Umbilical cord (tissue), 2 donors: ENCODE measurements around the gene ZDHHC19. TPM values are rescaled to one million over a fixed set of nuclear protein-coding genes. Genes with fewer than 3 reads are reported as not detected.
A peak's percentile ranks its signal among the peaks of the same experiment; 100 is the strongest.
"Not testable (repeated sequence)": the region's sequence is repeated elsewhere in the genome, so short reads cannot be mapped to it uniquely, and the experiment has no call there.

Experiments
- DNase-seq: peaks from one replicate; pipeline ENCODE4 v3.0.0-alpha.2; 2015; ENCODE audit warnings: low spot score
- total RNA-seq: library from RNA; depleted of rRNA; stranded (reverse); fragments of >200 nt; gene quantifications from one replicate; pipeline ENCODE4 v1.2.3, GENCODE V29; 2014; ENCODE audit warnings: low replicate concordance; ENCODE audit not compliant: insufficient read depth

ZDHHC19 gene
- total RNA-seq, 1 donor from 2014 or later: 6.7 TPM

DNA sequence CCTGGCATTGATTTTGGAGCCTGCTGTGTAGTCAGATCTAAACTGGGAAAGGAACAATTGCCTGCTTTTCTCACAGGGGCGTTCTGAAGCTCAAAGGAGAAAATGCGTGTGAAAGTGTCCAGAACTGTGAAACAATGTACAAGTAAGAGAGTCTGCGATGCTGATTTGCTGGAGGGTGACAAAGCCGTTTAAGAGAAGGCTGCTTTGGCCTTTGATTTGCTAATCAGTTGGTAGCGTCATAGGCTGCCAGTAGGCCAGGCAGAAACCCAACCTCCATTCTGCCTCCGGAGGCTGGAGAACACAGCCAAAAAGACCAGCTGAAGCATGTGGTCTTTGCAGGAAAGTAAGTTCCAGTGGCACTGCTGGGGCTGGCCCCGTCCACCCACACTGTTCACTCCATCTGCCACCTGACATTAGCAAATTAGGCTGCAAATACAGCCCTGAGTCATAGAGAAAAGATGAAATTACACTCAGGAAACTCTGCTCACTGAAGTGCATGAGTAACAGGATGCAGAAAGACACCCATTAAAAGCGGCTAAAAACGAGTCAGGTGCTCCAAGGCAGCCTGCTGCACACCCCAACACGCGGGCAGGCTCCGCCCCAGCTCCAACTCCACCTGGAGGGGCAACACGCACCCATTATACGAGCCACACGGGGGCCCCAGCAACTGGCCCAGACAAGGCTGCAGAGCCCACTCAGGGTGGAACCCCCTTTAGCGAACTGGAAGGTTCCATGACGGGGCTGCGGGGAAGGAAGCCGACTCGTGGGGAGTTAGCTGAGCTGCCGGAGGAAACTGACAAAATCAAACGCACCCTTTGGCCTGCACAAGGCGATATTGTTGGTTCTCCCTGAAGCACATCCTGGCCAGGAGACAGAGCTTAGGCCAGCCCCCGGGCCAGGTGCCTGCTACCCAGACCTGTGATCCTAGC lies 31.6 kb downstream of the ZDHHC19 start:
- no peak for DNase-seq

- no peak for DNase-seq
These were observed 32.2 kb downstream of the ZDHHC19 start for GRCh38 chr3:196178993-196179379.

DNA sequence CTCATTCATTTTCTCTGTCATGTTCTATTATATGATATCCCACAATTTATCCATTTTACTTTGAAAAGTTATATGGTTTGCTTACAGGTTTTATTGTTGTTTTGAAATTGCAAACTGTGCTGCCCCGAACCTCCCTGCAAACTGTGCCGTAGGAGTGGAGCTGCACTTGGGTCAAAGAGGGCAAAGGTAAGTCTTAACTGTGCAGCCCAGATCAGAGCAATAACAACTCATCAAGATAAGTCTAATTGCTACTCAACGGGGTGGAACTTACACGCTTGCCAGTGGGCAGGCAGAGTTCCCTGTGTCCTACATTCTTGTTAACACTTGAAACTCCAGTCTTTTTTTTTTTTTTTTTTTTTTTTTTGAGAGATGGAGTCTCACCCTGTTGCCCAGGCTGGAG lies 33.2 kb downstream of the ZDHHC19 start:
- no peak for DNase-seq

DNA sequence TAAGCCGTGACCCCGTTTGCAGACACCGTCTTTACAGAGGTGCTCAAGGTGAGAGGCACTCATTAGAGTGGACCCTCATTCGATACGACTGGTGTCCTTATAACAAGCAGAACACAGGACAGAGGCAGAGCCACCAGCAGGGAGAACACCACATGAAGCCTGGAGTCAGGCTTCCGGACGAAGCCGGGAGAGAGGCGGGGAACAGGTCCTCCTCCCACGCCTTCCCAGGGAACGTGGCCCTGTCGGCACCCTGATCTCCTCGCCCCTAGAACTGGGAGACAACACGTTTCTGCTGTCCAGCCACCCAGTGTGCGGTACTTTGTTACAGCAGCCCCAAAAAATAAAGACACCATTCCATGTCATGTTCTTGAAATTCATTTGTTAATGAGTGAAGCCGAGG lies 33.6 kb downstream of the ZDHHC19 start:
- DNase-seq: no peak

DNA sequence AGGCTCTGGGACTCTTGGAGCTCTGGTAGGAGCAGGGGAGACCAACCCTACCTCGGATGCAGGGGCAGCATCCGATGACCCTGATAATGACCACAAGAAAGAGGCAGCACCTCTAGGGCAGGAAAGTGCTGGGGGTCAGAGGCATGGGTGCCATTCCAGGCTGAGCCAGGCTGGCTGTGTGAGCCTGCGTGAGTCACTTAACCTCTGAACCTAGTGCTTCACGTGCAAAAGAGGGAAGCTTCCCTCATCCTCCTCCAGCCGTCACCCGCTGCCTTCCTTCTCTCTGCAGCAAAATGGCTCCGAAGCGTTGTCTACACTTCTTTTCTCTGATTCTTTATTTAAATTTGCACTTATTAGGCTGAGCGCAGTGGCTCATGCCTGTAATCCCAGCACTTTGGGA lies 35.5 kb downstream of the ZDHHC19 start:
- no peak for DNase-seq

- DNase-seq: no peak
These were observed 36.0 kb downstream of the ZDHHC19 start for GRCh38 chr3:196175116-196175625.

DNA sequence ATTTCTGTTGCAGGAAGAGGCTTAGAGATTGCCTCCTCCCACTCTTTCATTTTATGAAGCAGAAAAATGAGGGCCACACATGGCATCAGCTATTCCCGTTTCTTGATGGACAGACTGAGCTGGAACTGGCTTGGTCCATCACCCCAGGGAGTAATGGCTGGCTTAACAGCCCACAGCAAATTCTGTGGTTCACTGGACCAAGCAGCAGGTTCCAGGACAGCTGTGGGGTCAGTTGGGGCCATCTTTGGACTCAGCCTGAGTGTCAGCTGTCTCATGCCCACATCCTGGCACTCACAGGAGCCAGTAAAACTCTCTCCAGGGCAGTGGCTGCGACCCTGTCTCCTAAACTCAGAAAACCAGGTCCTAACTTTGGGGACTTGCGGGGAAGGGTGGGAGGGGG lies 36.5 kb downstream of the ZDHHC19 start:
- no peak for DNase-seq

- not testable (repeated sequence) for DNase-seq
These were observed 40.9 kb downstream of the ZDHHC19 start for GRCh38 chr3:196170296-196170695.

DNA sequence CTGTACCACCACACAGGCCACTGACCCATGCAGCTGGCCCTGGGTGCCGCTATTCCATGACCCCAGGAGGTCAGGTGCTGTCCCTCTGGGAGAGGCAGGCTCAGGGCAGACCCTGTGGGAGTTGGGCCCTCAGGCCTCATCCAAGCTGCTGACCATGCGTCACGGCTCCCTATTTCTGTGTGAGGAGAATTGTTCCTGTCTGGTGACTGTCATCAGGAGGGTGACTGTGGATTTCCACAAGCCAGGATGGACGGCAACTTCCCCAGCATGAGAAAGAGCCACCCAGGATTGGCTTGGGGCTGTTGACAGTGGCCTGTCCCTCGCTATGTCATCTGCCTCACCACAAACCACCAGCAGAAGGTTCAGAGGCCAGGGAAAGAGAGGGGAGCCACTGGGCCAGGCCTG lies 41.4 kb downstream of the ZDHHC19 start:
- DNase-seq: no peak

DNA sequence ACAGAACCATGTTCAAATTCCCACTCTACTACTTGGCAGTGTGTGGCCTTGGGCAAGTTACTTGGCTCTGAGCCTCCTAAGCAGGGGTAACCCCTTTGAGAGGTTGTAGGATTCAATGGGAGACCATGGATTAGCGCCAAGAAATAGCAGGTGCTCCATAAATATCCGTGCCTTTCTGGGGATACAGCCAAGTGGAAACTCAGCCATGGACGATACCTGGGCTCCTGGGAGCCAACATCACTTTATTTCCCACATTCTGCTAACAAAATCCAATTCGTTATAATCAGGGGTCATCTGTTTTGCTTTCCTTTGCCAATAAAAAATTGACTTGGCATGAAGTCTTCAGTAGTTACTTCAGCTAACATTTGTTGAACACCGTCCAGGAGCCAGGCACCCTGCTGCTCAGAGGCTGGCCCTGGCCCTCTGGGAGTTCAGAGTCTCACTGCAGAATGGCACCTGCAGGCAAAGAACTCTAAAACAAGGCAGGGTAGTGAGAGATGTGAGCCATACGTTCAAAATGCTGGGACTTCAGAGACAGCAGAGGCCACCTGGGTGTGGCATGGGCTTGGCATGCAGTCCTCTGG lies 42.3 kb downstream of the ZDHHC19 start:
- no peak for DNase-seq

DNA sequence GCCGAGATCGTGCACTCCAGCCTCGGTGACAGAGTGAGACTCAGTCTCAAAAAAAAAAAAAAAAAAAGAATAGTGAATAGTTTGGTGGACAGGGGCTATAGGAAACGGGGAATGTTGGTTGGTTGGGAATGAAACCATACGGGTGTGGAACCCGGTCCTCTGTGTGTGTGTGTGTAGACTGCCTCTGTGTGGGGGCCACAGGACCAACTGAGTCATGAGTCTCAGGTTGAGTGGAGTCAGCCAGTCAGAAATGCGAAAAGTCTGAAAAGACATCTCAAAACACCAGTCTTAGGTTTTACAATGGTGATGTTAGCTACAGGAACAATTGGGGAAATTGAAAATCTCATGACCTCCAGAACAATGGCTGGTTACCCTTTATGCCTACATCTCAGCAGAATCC lies 44.5 kb downstream of the ZDHHC19 start:
- no peak for DNase-seq

- DNase-seq: no peak
These were observed 45.4 kb downstream of the ZDHHC19 start for GRCh38 chr3:196165850-196166249.

- not testable (repeated sequence) for DNase-seq
These were observed 46.1 kb downstream of the ZDHHC19 start for GRCh38 chr3:196165006-196165575.

- DNase-seq: no peak
These were observed 46.6 kb downstream of the ZDHHC19 start for GRCh38 chr3:196164576-196164975.

GRCh38 chr3:196163666-196164493 lies 47.3 kb downstream of the ZDHHC19 start:
- DNase-seq: peak; percentile 22

DNA sequence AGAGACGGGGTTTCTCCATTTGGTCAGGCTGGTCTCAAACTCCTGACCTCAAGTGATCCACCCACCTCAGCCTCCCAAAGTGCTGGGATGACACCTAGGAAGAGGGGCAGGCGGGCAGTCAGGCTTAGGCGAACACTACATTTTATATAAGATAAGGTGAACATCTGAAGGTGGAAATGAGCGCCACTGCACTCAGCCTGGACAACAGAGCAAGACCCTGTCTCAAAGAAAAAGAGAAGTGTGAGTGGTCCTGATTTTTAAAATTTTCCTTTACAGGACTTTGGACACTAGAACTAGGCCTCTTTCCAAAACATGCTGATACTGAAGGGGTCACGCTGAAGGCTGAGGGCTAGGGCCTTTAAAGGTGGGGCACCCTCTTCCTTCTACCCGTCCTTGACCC lies 48.0 kb downstream of the ZDHHC19 start:
- DNase-seq: no peak

DNA sequence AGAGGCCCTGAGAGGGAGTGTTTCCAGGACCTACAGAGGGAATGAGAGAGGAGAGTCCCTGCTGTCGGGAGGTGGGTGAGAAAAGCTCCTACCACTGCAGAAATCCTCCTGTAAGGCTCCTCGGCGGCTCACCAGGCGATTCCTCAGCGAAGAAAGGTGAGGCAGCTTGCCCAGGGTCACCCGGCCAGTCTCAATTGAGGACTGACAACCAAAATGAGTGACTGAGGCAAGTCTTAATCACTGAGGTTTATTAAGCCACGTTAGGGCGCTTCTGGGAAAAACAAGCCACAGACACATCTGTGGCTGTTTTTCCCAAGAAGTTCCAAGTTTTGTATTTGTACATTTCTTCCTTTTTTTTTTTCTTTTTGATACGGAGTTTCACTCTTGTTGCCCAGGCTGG lies 48.5 kb downstream of the ZDHHC19 start:
- no peak for DNase-seq

DNA sequence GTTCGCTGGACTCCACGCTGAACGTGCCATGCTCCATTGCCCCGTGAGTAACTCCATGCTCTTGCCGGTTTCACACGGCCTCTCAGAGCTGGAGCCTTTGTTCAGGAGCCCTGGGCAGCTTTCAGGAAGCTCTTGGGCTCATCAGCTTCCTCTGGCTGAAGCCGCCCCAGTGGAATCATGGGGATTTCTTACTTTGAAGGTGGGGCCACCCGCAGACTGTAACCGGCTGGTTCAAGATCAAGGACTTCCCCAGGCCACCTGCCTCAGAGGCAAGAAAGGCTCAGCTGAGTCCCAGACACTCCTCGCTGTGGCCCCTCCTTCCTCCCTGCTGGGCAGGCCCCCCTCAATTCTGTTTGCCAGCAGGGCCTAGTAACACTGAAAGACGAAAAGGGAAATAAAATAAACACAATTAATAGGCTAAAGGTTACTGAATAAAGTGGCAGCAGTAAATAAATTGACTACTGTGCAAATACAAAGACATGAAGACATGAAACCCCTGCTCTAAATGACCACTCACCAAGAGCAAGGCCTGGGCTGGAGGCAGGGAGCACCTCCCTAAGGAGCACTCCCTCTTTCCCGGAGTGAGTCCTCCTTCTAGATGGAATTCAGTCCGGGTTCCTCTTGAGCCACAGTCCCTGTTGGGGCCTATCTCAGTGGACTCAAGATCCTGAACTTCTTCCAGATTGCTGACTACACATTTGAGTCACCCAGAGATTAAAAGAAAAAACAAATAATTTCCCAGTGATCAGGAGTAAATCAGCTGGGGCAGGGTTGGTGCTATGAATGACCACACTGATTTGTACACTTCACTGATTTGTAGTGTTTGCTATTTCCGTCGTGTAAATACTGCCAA lies 51.0 kb downstream of the ZDHHC19 start:
- DNase-seq: no peak

DNA sequence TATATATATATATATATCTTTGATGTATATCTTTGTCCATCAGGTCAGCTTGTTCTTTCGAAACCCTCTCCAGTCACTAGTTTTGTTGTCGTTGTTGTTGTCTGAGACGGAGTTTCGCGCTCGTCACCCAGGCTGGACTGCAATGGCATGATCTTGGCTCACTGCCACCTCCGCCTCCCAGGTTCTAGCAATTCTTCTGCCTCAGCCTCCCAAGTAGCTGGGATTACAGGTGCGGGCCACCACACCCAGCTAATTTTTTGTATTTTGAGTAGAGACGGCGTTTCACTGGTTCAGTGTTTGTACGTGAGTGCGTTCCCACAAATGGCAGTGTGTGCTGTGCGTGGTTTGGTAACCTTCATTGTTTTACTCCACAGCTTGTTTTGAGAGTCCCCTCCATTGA lies 51.7 kb downstream of the ZDHHC19 start:
- DNase-seq: no peak

DNA sequence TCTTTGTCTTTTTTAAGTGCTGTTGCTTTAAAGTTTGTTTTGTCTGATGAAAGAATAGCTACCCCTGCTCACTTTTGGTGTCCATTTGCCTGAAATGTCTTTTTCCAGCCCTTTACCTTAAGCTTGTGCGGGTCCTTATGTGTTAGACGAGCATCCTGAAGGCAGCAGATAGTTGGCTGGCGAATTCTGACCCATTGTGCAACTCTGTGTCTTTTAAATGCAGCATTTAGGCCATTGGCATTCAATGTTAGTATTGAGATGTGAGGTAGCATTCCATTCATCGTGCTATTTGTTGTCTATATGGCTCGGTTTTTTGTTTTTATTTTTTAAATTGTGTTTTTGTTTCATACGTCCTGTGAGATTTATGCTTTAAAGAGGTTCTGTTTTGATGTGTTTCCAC lies 55.0 kb downstream of the ZDHHC19 start:
- DNase-seq: no peak

GRCh38 chr3:196150481-196150880 lies 60.7 kb downstream of the ZDHHC19 start:
- DNase-seq: no peak
